ENCODE results near the gene PI4KB. TPM values are rescaled to one million over a fixed set of nuclear protein-coding genes. Genes with fewer than 3 reads are reported as not detected.

Gene PI4KB
- total and polyA plus RNA-seq, 9 of the 15 experiments (the other 6 are each of a cell fraction or from before 2014, with no cell fraction given): 3.1 to 65.4 (median 45.1) TPM

DNA sequence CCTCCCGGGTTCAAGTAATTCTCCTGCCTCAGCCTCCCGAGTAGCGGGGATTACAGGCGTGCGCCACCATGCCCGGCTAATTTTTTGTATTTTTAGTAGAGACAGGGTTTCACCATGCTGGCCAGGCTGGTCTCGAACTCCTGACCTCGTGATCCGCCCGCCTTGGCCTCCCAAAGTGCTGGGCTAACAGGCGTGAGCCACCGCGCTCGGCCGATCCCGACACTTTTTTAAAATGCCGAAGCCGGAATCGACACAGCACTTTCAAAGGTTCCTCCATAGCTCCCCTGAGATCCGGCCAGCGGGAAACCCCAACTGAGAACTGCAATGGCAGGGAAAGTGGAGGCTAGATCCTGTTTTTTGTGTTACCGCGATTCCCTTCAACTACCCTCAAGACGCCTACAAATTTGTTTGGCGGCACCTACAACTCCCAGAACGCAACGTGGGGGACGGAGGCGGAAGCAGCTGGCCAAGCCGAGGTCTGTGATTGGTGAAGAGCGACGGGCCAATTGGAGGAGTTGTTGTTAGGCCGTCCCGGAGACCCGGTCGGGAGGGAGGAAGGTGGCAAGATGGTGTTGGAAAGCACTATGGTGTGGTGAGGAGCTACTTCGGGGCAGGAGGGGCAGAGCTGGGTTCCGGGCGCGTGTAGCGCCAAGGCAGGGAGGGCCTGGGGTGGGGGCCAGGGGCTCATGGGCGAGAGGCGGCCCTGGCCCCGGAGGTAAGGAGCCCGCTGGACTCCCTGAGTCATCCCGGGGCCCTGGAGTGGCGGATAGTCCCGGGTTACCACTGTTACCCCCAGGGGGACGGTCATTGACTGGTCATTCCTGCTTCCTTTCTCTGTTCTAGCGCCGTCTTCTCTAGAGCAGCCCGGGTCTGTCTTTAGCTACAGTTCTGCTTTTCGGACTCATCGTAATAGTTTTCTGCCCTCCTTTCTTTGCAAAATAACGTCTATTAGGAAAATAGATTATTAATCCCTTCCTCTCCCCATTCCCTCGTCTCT lies 72.7 kb downstream of the PI4KB start, which contains the start of gene PSMD4 (continued):
- TF ChIP-seq TAF7 (tag; IDR thresholded peaks at IDR 0.05) (no peak; the same call in 1 of the 2 replicates), SMARCA4 (IDR thresholded peaks at IDR 0.05) (no peak; the same call in 1 of the 2 replicates), POU5F1 (IDR thresholded peaks at IDR 0.05; ENCODE audit: borderline replicate concordance, low read depth, low read length, partially characterized antibody) (no peak), ZNF79 (CRISPR knock-in tag; IDR thresholded peaks at IDR 0.05; ENCODE audit: low read depth) (no peak), KAT8 (IDR thresholded peaks at IDR 0.05; ENCODE audit: low read depth) (no peak), ZKSCAN3 (CRISPR knock-in tag; IDR thresholded peaks at IDR 0.05) (no peak), ZNF778 (CRISPR knock-in tag; IDR thresholded peaks at IDR 0.05) (no peak), SRSF1 (IDR thresholded peaks at IDR 0.05; ENCODE audit: low read depth, low read length) (no peak), GTF2F1 (IDR thresholded peaks at IDR 0.05; ENCODE audit: low read depth, low read length) (no peak), ZNF589 (CRISPR knock-in tag; IDR thresholded peaks at IDR 0.05; ENCODE audit: low read depth) (no peak), SP1 (CRISPR knock-in tag; IDR thresholded peaks at IDR 0.05) (peak; percentile 61; the same call in 1 of the 2 replicates)
- TF ChIP-seq, protein P1, sequence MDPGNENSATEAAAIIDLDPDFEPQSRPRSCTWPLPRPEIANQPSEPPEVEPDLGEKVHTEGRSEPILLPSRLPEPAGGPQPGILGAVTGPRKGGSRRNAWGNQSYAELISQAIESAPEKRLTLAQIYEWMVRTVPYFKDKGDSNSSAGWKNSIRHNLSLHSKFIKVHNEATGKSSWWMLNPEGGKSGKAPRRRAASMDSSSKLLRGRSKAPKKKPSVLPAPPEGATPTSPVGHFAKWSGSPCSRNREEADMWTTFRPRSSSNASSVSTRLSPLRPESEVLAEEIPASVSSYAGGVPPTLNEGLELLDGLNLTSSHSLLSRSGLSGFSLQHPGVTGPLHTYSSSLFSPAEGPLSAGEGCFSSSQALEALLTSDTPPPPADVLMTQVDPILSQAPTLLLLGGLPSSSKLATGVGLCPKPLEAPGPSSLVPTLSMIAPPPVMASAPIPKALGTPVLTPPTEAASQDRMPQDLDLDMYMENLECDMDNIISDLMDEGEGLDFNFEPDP (CRISPR knock-in tag; IDR thresholded peaks at IDR 0.05): no peak
- TF ChIP-seq, protein P2, sequence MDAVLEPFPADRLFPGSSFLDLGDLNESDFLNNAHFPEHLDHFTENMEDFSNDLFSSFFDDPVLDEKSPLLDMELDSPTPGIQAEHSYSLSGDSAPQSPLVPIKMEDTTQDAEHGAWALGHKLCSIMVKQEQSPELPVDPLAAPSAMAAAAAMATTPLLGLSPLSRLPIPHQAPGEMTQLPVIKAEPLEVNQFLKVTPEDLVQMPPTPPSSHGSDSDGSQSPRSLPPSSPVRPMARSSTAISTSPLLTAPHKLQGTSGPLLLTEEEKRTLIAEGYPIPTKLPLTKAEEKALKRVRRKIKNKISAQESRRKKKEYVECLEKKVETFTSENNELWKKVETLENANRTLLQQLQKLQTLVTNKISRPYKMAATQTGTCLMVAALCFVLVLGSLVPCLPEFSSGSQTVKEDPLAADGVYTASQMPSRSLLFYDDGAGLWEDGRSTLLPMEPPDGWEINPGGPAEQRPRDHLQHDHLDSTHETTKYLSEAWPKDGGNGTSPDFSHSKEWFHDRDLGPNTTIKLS (IDR thresholded peaks at IDR 0.05; ENCODE audit: borderline replicate concordance, low read depth): peak; percentile 81
- TF ChIP-seq, protein P3, sequence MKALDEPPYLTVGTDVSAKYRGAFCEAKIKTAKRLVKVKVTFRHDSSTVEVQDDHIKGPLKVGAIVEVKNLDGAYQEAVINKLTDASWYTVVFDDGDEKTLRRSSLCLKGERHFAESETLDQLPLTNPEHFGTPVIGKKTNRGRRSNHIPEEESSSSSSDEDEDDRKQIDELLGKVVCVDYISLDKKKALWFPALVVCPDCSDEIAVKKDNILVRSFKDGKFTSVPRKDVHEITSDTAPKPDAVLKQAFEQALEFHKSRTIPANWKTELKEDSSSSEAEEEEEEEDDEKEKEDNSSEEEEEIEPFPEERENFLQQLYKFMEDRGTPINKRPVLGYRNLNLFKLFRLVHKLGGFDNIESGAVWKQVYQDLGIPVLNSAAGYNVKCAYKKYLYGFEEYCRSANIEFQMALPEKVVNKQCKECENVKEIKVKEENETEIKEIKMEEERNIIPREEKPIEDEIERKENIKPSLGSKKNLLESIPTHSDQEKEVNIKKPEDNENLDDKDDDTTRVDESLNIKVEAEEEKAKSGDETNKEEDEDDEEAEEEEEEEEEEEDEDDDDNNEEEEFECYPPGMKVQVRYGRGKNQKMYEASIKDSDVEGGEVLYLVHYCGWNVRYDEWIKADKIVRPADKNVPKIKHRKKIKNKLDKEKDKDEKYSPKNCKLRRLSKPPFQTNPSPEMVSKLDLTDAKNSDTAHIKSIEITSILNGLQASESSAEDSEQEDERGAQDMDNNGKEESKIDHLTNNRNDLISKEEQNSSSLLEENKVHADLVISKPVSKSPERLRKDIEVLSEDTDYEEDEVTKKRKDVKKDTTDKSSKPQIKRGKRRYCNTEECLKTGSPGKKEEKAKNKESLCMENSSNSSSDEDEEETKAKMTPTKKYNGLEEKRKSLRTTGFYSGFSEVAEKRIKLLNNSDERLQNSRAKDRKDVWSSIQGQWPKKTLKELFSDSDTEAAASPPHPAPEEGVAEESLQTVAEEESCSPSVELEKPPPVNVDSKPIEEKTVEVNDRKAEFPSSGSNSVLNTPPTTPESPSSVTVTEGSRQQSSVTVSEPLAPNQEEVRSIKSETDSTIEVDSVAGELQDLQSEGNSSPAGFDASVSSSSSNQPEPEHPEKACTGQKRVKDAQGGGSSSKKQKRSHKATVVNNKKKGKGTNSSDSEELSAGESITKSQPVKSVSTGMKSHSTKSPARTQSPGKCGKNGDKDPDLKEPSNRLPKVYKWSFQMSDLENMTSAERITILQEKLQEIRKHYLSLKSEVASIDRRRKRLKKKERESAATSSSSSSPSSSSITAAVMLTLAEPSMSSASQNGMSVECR (CRISPR knock-in tag; IDR thresholded peaks at IDR 0.05): peak; percentile 35; the same call in 1 of the 2 replicates
- TF ChIP-seq, protein P4, sequence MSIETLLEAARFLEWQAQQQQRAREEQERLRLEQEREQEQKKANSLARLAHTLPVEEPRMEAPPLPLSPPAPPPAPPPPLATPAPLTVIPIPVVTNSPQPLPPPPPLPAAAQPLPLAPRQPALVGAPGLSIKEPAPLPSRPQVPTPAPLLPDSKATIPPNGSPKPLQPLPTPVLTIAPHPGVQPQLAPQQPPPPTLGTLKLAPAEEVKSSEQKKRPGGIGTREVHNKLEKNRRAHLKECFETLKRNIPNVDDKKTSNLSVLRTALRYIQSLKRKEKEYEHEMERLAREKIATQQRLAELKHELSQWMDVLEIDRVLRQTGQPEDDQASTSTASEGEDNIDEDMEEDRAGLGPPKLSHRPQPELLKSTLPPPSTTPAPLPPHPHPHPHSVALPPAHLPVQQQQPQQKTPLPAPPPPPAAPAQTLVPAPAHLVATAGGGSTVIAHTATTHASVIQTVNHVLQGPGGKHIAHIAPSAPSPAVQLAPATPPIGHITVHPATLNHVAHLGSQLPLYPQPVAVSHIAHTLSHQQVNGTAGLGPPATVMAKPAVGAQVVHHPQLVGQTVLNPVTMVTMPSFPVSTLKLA (conservative IDR thresholded peaks at IDR 0.05): peak; percentile 71 to 82
- TF ChIP-seq, protein P5, sequence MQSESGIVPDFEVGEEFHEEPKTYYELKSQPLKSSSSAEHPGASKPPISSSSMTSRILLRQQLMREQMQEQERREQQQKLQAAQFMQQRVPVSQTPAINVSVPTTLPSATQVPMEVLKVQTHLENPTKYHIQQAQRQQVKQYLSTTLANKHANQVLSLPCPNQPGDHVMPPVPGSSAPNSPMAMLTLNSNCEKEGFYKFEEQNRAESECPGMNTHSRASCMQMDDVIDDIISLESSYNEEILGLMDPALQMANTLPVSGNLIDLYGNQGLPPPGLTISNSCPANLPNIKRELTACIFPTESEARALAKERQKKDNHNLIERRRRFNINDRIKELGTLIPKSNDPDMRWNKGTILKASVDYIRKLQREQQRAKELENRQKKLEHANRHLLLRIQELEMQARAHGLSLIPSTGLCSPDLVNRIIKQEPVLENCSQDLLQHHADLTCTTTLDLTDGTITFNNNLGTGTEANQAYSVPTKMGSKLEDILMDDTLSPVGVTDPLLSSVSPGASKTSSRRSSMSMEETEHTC (IDR thresholded peaks at IDR 0.05): no peak
